Activated CD4-positive, alpha-beta T cell treated with anti-CD3 and anti-CD28 coated beads, Interleukin-2, amount 10 ng/mL, durations not matched to agents 7 days and 5 days (primary cell): ENCODE data around the gene CORO2A. TPM values are rescaled to one million over a fixed set of nuclear protein-coding genes. Genes with fewer than 3 reads are reported as not detected.
"Not testable (repeated sequence)": the region's sequence is repeated elsewhere in the genome, so short reads cannot be mapped to it uniquely, and the experiment has no call there.

Experiments
- CTCF ChIA-PET: fragments of 350-600 bp; sonication (Branson Sonifier 250); formaldehyde crosslinking; loops from one replicate; lab custom pipeline; 2021; ENCODE audit warnings: antibody characterized with exemption; lab: Charles Lee
- POLR2A ChIA-PET: fragments of 350-600 bp; sonication (Branson Sonifier 250); formaldehyde crosslinking; loops from one replicate; lab custom pipeline; 2021; ENCODE audit warnings: antibody characterized with exemption; lab: Charles Lee
- DNase-seq: peaks from one replicate; pipeline ENCODE4 v3.0.0-alpha.2; 2020
- H3K27ac Mint-ChIP-seq: one replicate; pipeline ENCODE4 v1.8.0; 2021; ENCODE audit warnings: mild to moderate bottlenecking, moderate library complexity, mixed read lengths
- H3K27me3 Mint-ChIP-seq: one replicate; pipeline ENCODE4 v1.8.0; 2021; ENCODE audit warnings: mixed read lengths
- H3K36me3 Mint-ChIP-seq: one replicate; pipeline ENCODE4 v1.8.0; 2021; ENCODE audit warnings: low read depth, mixed read lengths
- H3K4me1 Mint-ChIP-seq: one replicate; pipeline ENCODE4 v1.8.0; 2021; ENCODE audit warnings: mixed read lengths
- H3K4me3 Mint-ChIP-seq: one replicate; pipeline ENCODE4 v1.8.0; 2021; ENCODE audit warnings: mild to moderate bottlenecking, moderate library complexity, mixed read lengths
- H3K9me3 Mint-ChIP-seq: one replicate; pipeline ENCODE4 v1.8.0; 2021; ENCODE audit warnings: mixed read lengths
- total RNA-seq, 2 experiments: library from RNA; stranded (reverse); gene quantifications; one replicate each; pipeline ENCODE4 v1.2.3, GENCODE V29; 2021

CORO2A gene
- total RNA-seq, 2 experiments from 2014 or later = 7.2 to 8.2 TPM

DNA sequence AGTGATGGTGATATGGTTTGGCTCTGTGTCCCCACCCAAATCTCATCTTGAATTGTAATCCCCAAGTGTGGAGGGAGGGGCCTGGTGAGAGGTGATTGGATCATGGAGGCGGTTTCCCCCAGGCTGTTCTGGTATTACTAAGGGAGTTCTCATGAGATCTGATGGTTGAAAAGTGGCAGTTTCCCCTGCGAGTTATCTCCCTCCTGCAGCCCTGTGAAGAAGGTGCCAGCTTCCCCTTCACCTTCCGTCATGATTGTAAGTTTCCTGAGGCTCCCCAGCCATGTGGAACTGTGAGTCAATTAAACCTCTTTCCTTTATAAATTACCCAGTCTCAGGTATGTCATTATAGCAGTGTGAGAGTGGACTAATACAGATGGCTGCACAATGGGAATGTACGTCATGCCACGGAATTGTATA, 17.9 kb downstream of the CORO2A start:
- POLR2A ChIA-PET, H3K4me3 Mint-ChIP-seq, DNase-seq, H3K27me3 Mint-ChIP-seq, H3K36me3 Mint-ChIP-seq, H3K9me3 Mint-ChIP-seq, H3K27ac Mint-ChIP-seq: not testable (repeated sequence)
- H3K4me1 Mint-ChIP-seq = peaks cover 16% of the 10 kb centered on the region
- CTCF ChIA-PET = interaction anchor here (0.7 to 1.1 kb wide), 2 partner anchors 13 to 27 kb away, joined by 3 to 4 read pairs; no protein-coding TSS in a partner anchor

GRCh38 chr9:98173181-98173580, 19.3 kb downstream of the CORO2A start:
- Mint-ChIP-seq H3K9me3 (no peaks in the 10 kb centered on the region), H3K4me1 (peaks cover 21% of the 10 kb centered on the region), H3K4me3 (no peak overlapping the region), H3K27ac (no peak overlapping the region), H3K27me3 (no peaks in the 10 kb centered on the region), H3K36me3 (no peaks in the 10 kb centered on the region)
- ChIA-PET POLR2A (no interaction called here), CTCF (interaction anchor here (1.1 kb wide), 2 partner anchors 14 to 93 kb away, joined by 3 to 4 read pairs; no protein-coding TSS in a partner anchor)
- DNase-seq = no peak

GRCh38 chr9:98172604-98173003, 19.8 kb downstream of the CORO2A start:
- Mint-ChIP-seq H3K27ac (no peak overlapping the region), H3K27me3 (no peaks in the 10 kb centered on the region), H3K4me3 (no peak overlapping the region), H3K9me3 (no peaks in the 10 kb centered on the region), H3K4me1 (peaks cover 21% of the 10 kb centered on the region), H3K36me3 (no peaks in the 10 kb centered on the region)
- POLR2A ChIA-PET = no interaction called here
- DNase-seq = no peak
- CTCF ChIA-PET = interaction anchor here (0.6 to 1.5 kb wide), 3 partner anchors 10 to 670 kb away, joined by 3 to 4 read pairs (median 4); no protein-coding TSS in a partner anchor

- Mint-ChIP-seq H3K27ac (no peak overlapping the region), H3K9me3 (no peaks in the 10 kb centered on the region), H3K4me3 (no peak overlapping the region), H3K4me1 (peaks cover 23% of the 10 kb centered on the region), H3K27me3 (no peaks in the 10 kb centered on the region), H3K36me3 (no peaks in the 10 kb centered on the region)
- ChIA-PET POLR2A (no interaction called here), CTCF (interaction anchor here (0.6 to 1.5 kb wide), 6 partner anchors 9 to 249 kb away, joined by 3 to 4 read pairs (median 3); no protein-coding TSS in a partner anchor)
- no peak for DNase-seq
Observed at GRCh38 chr9:98171176-98171925, 21.1 kb downstream of the CORO2A start.

GRCh38 chr9:98168941-98169488, 23.4 kb downstream of the CORO2A start:
- peaks cover 32% of the 10 kb centered on the region for H3K4me1 Mint-ChIP-seq

GRCh38 chr9:98168153-98168780, 24.2 kb downstream of the CORO2A start:
- no peak overlapping the region for H3K27ac Mint-ChIP-seq
- peaks cover 39% of the 10 kb centered on the region for H3K4me1 Mint-ChIP-seq
- H3K36me3 Mint-ChIP-seq = no peaks in the 10 kb centered on the region
- H3K27me3 Mint-ChIP-seq = no peaks in the 10 kb centered on the region
- no peaks in the 10 kb centered on the region for H3K9me3 Mint-ChIP-seq
- ChIA-PET POLR2A (no interaction called here), CTCF (interaction anchor here (0.9 to 1.4 kb wide), 4 partner anchors 13 to 58 kb away, joined by 3 read pairs; no protein-coding TSS in a partner anchor)
- no peak overlapping the region for H3K4me3 Mint-ChIP-seq
- no peak for DNase-seq

More at GRCh38 chr9:98168941-98169488, 23.4 kb downstream of the CORO2A start:
- peak; percentile 29 for DNase-seq
- ChIA-PET POLR2A (no interaction called here), CTCF (interaction anchor here (1.0 to 1.4 kb wide), 2 partner anchors 17 to 59 kb away, joined by 3 read pairs; no protein-coding TSS in a partner anchor)
- no peaks in the 10 kb centered on the region for H3K36me3 Mint-ChIP-seq
- H3K4me3 Mint-ChIP-seq = no peak overlapping the region
- peak overlapping the region; percentile 86 for H3K27ac Mint-ChIP-seq
- no peaks in the 10 kb centered on the region for H3K9me3 Mint-ChIP-seq
- no peaks in the 10 kb centered on the region for H3K27me3 Mint-ChIP-seq

DNA sequence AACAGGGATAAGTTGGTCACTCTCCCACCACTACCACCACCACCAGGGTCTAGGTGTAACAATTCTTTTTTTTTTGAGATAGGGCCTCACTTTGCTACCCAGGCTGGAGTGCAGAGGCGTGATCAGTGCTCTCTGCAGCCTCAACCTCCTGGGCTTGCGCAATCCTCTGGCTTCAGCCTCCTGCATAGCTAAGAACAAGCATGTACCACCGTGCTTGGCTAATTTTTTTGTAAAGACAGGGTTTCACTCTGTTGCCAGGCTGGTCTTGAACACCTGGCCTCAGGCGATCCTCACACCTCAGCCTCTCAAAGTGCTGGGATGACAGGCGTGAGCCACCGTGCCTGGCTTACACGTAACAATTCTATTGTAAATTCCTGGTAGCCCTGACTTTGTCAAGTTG, 27.5 kb downstream of the CORO2A start:
- no peaks in the 10 kb centered on the region for H3K9me3 Mint-ChIP-seq
- ChIA-PET POLR2A (no interaction called here), CTCF (no interaction called here)
- no peaks in the 10 kb centered on the region for H3K36me3 Mint-ChIP-seq
- no peak for DNase-seq
- no peak overlapping the region for H3K27ac Mint-ChIP-seq
- no peak overlapping the region for H3K4me3 Mint-ChIP-seq
- H3K27me3 Mint-ChIP-seq = no peaks in the 10 kb centered on the region
- H3K4me1 Mint-ChIP-seq = peaks cover 32% of the 10 kb centered on the region

DNA sequence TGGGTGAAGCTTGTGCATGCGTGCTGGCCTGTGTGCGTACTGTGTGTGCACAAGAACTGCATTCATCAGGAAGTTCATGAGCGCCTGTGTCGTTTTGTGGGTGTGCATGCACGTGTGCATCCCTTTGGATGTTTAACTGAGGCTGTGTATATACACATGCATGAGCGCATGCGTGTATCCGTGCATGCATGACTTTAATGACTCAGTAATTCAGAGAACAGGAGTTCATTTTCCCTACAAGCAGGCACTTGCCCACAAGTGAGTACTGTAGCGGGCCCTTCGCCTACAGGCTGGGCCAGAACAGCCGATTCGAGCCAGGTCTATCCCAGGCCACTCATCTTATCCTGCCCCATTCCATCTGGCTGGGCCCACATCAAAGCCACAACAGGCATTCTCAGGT, 29.8 kb downstream of the CORO2A start:
- no peaks in the 10 kb centered on the region for H3K27me3 Mint-ChIP-seq
- no peak for DNase-seq
- H3K4me1 Mint-ChIP-seq = peaks cover 27% of the 10 kb centered on the region
- no peaks in the 10 kb centered on the region for H3K9me3 Mint-ChIP-seq
- H3K36me3 Mint-ChIP-seq = no peaks in the 10 kb centered on the region
- ChIA-PET POLR2A (no interaction called here), CTCF (no interaction called here)
- no peak overlapping the region for H3K4me3 Mint-ChIP-seq
- no peak overlapping the region for H3K27ac Mint-ChIP-seq

GRCh38 chr9:98161851-98162250, 30.6 kb downstream of the CORO2A start:
- Mint-ChIP-seq H3K36me3 (no peaks in the 10 kb centered on the region), H3K27ac (no peak overlapping the region), H3K4me3 (no peak overlapping the region), H3K27me3 (no peaks in the 10 kb centered on the region), H3K9me3 (no peaks in the 10 kb centered on the region), H3K4me1 (peaks cover 25% of the 10 kb centered on the region)
- ChIA-PET POLR2A (interaction anchor here (0.7 kb wide), 1 partner anchor 52 kb away, joined by 3 read pairs; no protein-coding TSS in a partner anchor), CTCF (interaction anchor here (0.7 kb wide), 1 partner anchor 40 kb away, joined by 3 read pairs; no protein-coding TSS in a partner anchor)
- no peak for DNase-seq

- ChIA-PET CTCF (interaction anchor here (0.8 to 1.7 kb wide), 4 partner anchors 17 to 854 kb away, joined by 3 to 4 read pairs (median 3); no protein-coding TSS in a partner anchor), POLR2A (no interaction called here)
- peaks cover 22% of the 10 kb centered on the region for H3K4me1 Mint-ChIP-seq
- no peaks in the 10 kb centered on the region for H3K9me3 Mint-ChIP-seq
- H3K36me3 Mint-ChIP-seq = no peaks in the 10 kb centered on the region
- peak overlapping the region; percentile 7 for H3K27ac Mint-ChIP-seq
- no peaks in the 10 kb centered on the region for H3K27me3 Mint-ChIP-seq
- H3K4me3 Mint-ChIP-seq = no peak overlapping the region
- DNase-seq = no peak
Observed at GRCh38 chr9:98159790-98160189, 32.6 kb downstream of the CORO2A start.

DNA sequence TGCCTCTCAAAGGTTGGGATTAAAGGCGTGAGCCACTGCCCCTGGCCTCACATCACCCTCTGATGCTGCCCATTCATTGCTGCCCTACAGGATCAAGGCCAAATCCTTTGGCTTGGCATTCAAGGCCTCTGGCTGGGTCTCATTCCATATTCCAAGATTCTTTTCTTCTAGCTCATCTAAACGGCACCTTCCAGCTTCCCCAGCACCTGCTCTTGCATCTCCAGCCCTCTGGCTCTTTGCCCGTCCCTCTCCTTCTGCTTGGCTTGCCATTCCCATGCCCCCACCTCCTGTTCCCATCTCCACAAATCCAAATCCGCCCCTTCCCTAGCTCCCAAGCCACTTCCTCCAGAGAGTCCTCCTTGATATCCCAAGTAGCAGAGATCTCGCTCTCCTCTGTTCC, 33.1 kb downstream of the CORO2A start:
- CTCF ChIA-PET = interaction anchor here (1.1 to 1.7 kb wide), 3 partner anchors 17 to 854 kb away, joined by 3 to 4 read pairs (median 3); no protein-coding TSS in a partner anchor
- Mint-ChIP-seq H3K36me3 (no peaks in the 10 kb centered on the region), H3K4me3 (no peak overlapping the region), H3K27ac (no peak overlapping the region), H3K27me3 (no peaks in the 10 kb centered on the region), H3K4me1 (peaks cover 18% of the 10 kb centered on the region), H3K9me3 (no peaks in the 10 kb centered on the region)
- DNase-seq = no peak
- POLR2A ChIA-PET = no interaction called here

GRCh38 chr9:98158071-98158831, 34.2 kb downstream of the CORO2A start:
- Mint-ChIP-seq H3K4me1 (peaks cover 9% of the 10 kb centered on the region), H3K4me3 (no peak overlapping the region), H3K27me3 (no peaks in the 10 kb centered on the region), H3K27ac (no peak overlapping the region), H3K9me3 (no peaks in the 10 kb centered on the region), H3K36me3 (no peaks in the 10 kb centered on the region)
- ChIA-PET CTCF (interaction anchor here (1.1 to 1.2 kb wide), 3 partner anchors 9 to 35 kb away, joined by 3 read pairs; no protein-coding TSS in a partner anchor), POLR2A (no interaction called here)
- no peak for DNase-seq
